ENCODE results near the gene TNP2. TPM values are rescaled to one million over a fixed set of nuclear protein-coding genes. Genes with fewer than 3 reads are reported as not detected.

Gene TNP2
- total and polyA plus RNA-seq, 4 donors, result not detected

DNA sequence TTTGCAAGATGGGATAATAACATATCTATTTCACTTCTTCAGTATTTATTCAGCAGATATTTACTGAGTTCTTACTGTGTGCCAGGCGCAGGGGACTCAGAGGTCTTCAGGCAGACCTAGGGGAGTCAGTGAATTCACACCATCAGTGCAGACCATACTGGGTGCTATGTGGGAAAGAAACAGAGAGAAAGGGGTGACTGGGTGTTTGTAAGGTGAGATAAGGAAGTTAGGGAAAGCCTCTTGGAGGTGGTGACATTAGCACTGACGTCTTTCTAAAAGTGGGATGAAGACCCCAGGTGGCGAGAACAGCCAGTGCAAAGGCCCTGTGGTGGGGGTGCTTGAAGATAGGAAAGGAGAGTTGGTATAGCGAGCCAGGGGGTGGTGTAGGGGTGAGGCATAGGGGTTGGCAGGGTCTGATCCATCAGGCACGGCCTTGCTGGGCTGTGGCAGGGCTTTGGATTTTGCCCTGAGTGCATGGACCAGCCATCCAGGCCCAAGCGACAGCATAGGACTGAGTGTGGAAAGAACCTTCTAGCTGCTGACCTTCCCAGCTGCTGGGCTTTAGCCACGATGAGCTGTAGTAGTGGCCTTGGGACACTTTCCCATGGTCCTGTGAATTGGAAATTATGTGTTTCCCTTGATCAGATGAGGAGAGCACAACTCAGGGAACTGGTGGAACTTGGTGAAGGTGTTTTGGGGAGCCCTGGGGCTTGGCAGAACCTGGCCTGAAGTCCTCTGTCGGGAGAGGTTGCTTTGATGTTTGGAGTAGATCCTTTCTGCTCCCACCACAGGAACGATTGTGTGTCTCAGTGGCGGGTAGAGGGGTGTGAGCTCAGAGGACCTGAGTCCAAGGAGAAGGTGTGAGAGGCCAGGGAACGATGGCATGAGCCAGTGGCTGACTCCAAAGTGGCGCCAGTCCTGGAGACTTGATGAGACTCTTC, 9.2 kb downstream of the TNP2 start:
- Histone ChIP-seq H3K9me3 (ENCODE audit: control insufficient read depth in 4 of 4, insufficient read depth in 3 of 4, low read length in 3 of 4) (no peaks in the 10 kb centered on the region), H3K4me3 (no peak overlapping the region), H3K9ac (ENCODE audit: insufficient read depth in 1 of 2, low read length in 2 of 2) (no peak overlapping the region), H3K27me3 (ENCODE audit: control insufficient read depth in 3 of 3, insufficient read depth in 3 of 3, low read length in 2 of 3) (no peaks in the 10 kb centered on the region), H3K4me1 (ENCODE audit: control insufficient read depth in 5 of 5, insufficient read depth in 5 of 5, low read length in 5 of 5) (peaks cover 0 to 19% (median 9%) of the 10 kb centered on the region in 5 donors), H3K36me3 (ENCODE audit: control insufficient read depth in 4 of 4, insufficient read depth in 4 of 4, low read length in 4 of 4) (peaks cover 0 to 6% (median 0%) of the 10 kb centered on the region in 4 donors), H3K27ac (ENCODE audit: low read depth in 1 of 2, low read length in 1 of 2) (no peak overlapping the region)
- ATAC-seq (ENCODE audit: insufficient read depth, low FRiP score) (no peak), DNase-seq (no peak)
- TF ChIP-seq, protein P1, sequence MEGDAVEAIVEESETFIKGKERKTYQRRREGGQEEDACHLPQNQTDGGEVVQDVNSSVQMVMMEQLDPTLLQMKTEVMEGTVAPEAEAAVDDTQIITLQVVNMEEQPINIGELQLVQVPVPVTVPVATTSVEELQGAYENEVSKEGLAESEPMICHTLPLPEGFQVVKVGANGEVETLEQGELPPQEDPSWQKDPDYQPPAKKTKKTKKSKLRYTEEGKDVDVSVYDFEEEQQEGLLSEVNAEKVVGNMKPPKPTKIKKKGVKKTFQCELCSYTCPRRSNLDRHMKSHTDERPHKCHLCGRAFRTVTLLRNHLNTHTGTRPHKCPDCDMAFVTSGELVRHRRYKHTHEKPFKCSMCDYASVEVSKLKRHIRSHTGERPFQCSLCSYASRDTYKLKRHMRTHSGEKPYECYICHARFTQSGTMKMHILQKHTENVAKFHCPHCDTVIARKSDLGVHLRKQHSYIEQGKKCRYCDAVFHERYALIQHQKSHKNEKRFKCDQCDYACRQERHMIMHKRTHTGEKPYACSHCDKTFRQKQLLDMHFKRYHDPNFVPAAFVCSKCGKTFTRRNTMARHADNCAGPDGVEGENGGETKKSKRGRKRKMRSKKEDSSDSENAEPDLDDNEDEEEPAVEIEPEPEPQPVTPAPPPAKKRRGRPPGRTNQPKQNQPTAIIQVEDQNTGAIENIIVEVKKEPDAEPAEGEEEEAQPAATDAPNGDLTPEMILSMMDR (IDR thresholded peaks at IDR 0.05; ENCODE audit: control extremely low read depth, extremely low read depth), result no peak
- 88 to 92% methylated on average over 12 of the region's 12 CpGs for WGBS, 2 donors

DNA sequence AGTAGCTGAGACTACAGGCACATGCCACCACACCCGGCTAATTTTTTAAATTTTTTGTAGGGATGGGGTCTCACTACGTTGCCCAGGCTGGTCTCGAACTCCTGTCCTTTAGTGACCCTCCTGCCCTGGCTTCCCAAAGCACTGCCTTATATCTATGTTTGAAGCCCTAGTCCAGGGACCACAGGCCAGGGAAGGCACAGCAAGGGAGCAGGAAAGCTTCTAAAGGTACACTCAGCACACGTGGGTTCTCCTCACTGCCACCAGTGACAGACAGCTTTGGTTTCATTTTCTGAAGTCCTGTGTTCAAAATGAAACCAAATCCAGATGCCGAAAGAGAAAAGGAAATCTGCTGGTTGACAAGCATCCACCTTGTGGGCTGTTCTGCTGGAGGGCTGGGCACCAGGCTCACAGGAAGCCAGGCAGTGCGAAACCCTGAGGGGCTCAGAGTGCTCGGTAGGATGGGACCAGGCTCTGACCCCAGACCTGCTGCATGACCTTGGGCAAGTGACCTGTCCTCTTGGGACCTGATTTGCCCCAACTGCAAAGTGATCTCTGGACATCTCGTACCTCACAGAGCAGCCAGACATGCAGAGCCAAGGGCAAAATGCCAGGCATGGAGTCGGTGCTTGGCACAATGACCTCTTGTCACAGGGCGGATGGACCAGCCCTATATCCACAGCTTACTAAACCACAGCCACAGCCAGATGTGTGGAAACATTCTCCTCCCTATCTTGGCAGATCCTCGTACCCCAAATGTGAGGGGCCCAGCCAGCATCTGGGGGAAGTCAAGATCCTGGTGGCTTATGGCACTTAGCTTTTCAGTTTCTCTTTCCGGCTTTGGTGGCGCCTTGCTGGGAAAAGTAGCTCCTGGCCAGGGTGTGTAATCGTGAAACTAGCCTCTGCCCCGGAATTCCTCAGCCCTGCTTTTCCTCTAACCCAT, 10.3 kb downstream of the TNP2 start:
- Histone ChIP-seq H3K4me3 (no peak overlapping the region), H3K4me1 (ENCODE audit: control insufficient read depth in 5 of 5, insufficient read depth in 5 of 5, low read length in 5 of 5) (peaks cover 0 to 25% (median 9%) of the 10 kb centered on the region in 5 donors)

DNA sequence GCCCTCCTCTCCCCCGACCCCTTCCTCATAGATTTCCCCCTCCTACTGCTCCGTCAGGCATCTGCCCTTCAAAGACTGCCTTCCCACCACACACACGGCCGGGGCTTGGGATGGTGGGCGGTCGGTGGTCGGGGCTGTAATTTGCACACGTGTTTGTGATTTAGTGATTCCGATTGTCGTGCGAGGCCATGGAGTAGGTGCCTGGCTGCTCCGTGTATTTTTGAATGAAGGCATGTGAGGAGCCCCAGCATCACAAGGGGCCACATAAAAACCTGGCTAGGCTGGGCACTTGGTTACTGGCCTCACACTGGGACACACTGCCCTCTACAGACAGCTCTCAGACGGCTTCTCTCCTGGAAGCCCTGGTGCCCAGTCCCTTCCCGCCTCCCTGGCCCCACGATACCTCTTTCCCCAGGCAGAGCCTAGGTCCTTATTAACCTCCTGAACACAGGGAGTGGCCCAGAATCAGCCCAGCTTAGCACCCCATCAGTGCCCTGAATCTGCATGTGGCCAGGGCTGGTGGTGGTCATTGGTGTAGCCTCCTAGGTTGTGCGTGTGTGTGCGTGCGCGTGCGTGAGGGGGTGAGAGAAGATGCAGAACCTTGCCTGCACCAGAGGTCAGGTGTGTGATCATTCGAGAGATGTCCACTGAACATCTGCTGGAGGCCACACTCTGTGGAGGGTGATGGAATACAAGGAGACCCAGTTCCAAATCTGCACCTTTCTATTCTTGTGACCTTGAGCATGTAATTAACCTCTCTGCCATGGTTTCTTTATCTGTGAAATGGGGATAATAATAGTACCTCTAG, 11.8 kb downstream of the TNP2 start:
- Histone ChIP-seq H3K4me1 (ENCODE audit: control insufficient read depth in 5 of 5, insufficient read depth in 5 of 5, low read length in 5 of 5) (peaks cover 0 to 40% (median 11%) of the 10 kb centered on the region in 5 donors), H3K27me3 (ENCODE audit: control insufficient read depth in 3 of 3, insufficient read depth in 3 of 3, low read length in 2 of 3) (no peaks in the 10 kb centered on the region), H3K9me3 (ENCODE audit: control insufficient read depth in 4 of 4, insufficient read depth in 3 of 4, low read length in 3 of 4) (no peaks in the 10 kb centered on the region), H3K27ac (ENCODE audit: low read depth in 1 of 2, low read length in 1 of 2) (peak overlapping the region; percentile 97 to 98), H3K9ac (ENCODE audit: insufficient read depth in 1 of 2, low read length in 2 of 2) (peak overlapping the region in 1 of 2 donors; percentile 67), H3K36me3 (ENCODE audit: control insufficient read depth in 4 of 4, insufficient read depth in 4 of 4, low read length in 4 of 4) (peaks cover 0 to 29% (median 10%) of the 10 kb centered on the region in 4 donors), H3K4me3 (peak overlapping the region; percentile 68)
- WGBS, 2 donors, result 26 to 28% methylated on average over 21 of the region's 21 CpGs
- peak; percentile 24 for ATAC-seq (ENCODE audit: insufficient read depth, low FRiP score)
- TF ChIP-seq, protein P1 (IDR thresholded peaks at IDR 0.05; ENCODE audit: control extremely low read depth, extremely low read depth), result peak; percentile 65
- peak; percentile 87 to 94 (median 90) for DNase-seq

More for the DNA sequence above, 10.3 kb downstream of the TNP2 start:
- ATAC-seq (ENCODE audit: insufficient read depth, low FRiP score), result no peak
- H3K27me3 ChIP-seq (ENCODE audit: control insufficient read depth in 3 of 3, insufficient read depth in 3 of 3, low read length in 2 of 3), result no peaks in the 10 kb centered on the region
- TF ChIP-seq, protein P1 (IDR thresholded peaks at IDR 0.05; ENCODE audit: control extremely low read depth, extremely low read depth), result no peak
- no peaks in the 10 kb centered on the region for H3K9me3 ChIP-seq (ENCODE audit: control insufficient read depth in 4 of 4, insufficient read depth in 3 of 4, low read length in 3 of 4)
- peak overlapping the region in 1 of 2 donors; percentile 8 for H3K27ac ChIP-seq (ENCODE audit: low read depth in 1 of 2, low read length in 1 of 2)
- H3K9ac ChIP-seq (ENCODE audit: insufficient read depth in 1 of 2, low read length in 2 of 2), result peak overlapping the region in 1 of 2 donors; percentile 51
- peak; percentile 44 to 68 (median 44) for DNase-seq
- 24% methylated on average over 15 of the region's 15 CpGs for WGBS, 2 donors
- peaks cover 0 to 17% (median 2%) of the 10 kb centered on the region in 4 donors for H3K36me3 ChIP-seq (ENCODE audit: control insufficient read depth in 4 of 4, insufficient read depth in 4 of 4, low read length in 4 of 4)

Measured in lung (tissue), 12 donors.